ENCODE measurements around the gene TNNC2.

DNA sequence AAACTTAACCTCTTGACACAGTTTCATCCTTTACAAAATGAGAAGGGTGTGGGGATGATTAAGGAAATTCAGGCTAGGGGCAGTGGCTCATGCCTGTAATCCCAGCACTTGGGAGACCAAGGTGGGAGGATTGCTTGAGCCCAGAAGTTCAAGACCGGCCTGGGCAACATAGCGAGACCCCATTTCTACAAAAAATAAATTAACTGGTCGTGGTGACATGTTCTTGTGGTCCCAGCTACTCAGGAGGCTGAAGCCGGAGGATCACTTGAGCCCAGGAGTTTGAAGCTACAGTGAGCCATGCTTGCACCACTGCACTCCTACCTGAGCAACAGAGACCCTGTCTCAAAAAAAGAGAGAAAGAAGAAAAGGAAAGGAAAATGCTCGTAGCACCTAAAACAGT is 39.3 kb upstream of the TNNC2 start:
- TF ChIP-seq, protein P1, sequence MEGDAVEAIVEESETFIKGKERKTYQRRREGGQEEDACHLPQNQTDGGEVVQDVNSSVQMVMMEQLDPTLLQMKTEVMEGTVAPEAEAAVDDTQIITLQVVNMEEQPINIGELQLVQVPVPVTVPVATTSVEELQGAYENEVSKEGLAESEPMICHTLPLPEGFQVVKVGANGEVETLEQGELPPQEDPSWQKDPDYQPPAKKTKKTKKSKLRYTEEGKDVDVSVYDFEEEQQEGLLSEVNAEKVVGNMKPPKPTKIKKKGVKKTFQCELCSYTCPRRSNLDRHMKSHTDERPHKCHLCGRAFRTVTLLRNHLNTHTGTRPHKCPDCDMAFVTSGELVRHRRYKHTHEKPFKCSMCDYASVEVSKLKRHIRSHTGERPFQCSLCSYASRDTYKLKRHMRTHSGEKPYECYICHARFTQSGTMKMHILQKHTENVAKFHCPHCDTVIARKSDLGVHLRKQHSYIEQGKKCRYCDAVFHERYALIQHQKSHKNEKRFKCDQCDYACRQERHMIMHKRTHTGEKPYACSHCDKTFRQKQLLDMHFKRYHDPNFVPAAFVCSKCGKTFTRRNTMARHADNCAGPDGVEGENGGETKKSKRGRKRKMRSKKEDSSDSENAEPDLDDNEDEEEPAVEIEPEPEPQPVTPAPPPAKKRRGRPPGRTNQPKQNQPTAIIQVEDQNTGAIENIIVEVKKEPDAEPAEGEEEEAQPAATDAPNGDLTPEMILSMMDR (conservative IDR thresholded peaks at IDR 0.05; ENCODE audit: low read depth in 2 of 2), result no peak
- TF ChIP-seq, protein P2, sequence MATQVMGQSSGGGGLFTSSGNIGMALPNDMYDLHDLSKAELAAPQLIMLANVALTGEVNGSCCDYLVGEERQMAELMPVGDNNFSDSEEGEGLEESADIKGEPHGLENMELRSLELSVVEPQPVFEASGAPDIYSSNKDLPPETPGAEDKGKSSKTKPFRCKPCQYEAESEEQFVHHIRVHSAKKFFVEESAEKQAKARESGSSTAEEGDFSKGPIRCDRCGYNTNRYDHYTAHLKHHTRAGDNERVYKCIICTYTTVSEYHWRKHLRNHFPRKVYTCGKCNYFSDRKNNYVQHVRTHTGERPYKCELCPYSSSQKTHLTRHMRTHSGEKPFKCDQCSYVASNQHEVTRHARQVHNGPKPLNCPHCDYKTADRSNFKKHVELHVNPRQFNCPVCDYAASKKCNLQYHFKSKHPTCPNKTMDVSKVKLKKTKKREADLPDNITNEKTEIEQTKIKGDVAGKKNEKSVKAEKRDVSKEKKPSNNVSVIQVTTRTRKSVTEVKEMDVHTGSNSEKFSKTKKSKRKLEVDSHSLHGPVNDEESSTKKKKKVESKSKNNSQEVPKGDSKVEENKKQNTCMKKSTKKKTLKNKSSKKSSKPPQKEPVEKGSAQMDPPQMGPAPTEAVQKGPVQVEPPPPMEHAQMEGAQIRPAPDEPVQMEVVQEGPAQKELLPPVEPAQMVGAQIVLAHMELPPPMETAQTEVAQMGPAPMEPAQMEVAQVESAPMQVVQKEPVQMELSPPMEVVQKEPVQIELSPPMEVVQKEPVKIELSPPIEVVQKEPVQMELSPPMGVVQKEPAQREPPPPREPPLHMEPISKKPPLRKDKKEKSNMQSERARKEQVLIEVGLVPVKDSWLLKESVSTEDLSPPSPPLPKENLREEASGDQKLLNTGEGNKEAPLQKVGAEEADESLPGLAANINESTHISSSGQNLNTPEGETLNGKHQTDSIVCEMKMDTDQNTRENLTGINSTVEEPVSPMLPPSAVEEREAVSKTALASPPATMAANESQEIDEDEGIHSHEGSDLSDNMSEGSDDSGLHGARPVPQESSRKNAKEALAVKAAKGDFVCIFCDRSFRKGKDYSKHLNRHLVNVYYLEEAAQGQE (IDR thresholded peaks at IDR 0.05; ENCODE audit: unreplicated experiment), result no peak
- TF ChIP-seq EZH2 (IDR thresholded peaks at IDR 0.05; ENCODE audit: low read depth, unreplicated experiment) (no peak), POLR2AphosphoS5 (IDR thresholded peaks at IDR 0.05; ENCODE audit: low read depth) (no peak), JUNB (IDR thresholded peaks at IDR 0.05; ENCODE audit: unreplicated experiment) (no peak), CREB1 (CRISPR knock-in tag; IDR thresholded peaks at IDR 0.05; ENCODE audit: low read depth) (no peak), ZNF114 (CRISPR knock-in tag; IDR thresholded peaks at IDR 0.05) (no peak)

Data from GM23338 (cell line).